HepG2 (cell line): Measurements from ENCODE around the gene WDR81. TPM values are rescaled to one million over a fixed set of nuclear protein-coding genes. Genes with fewer than 3 reads are reported as not detected.

Experiments used
- CHCHD3 ChIP-seq: sonication (generic); formaldehyde crosslinking; IDR thresholded peaks from 2 replicates; pipeline ENCODE4 v1.8.0; 2022; ENCODE audit warnings: mild to moderate bottlenecking, missing genetic modification reagents, moderate library complexity
- DNMT1 ChIP-seq: sonication (generic); formaldehyde crosslinking; IDR thresholded peaks from 2 replicates; pipeline ENCODE4 v1.5.1; 2020; ENCODE audit warnings: mild to moderate bottlenecking, missing genetic modification reagents
- FOXP1 ChIP-seq, 2 experiments: fragments of 450-650 bp in 1 of 2; IDR thresholded peaks; 2 replicates each; pipeline ENCODE4 v1.6.1; 2017 to 2018; ENCODE audit warnings: antibody characterized with exemption in 1 of 2
- HDAC2 ChIP-seq: sonication (generic); formaldehyde crosslinking; IDR thresholded peaks from 2 replicates; pipeline ENCODE4 v1.4.0; 2020; ENCODE audit warnings: missing genetic modification reagents
- KDM5B ChIP-seq: sonication (generic); formaldehyde crosslinking; IDR thresholded peaks from 2 replicates; pipeline ENCODE4 v1.4.0; 2020; ENCODE audit warnings: missing genetic modification reagents, mild to moderate bottlenecking, borderline replicate concordance
- KDM6A ChIP-seq: IDR thresholded peaks from 2 replicates; pipeline ENCODE4 v1.6.1; 2016; ENCODE audit warnings: low read depth
- MBD4 ChIP-seq: IDR thresholded peaks from 2 replicates; pipeline ENCODE4 v1.6.1; 2012; ENCODE audit warnings: low read length, inconsistent platforms, borderline replicate concordance
- NR2F1 ChIP-seq, 2 experiments: fragments of 450-650 bp in 1 of 2; formaldehyde crosslinking in 1 of 2; IDR thresholded peaks; 2 replicates each; pipeline versions ENCODE4 v1.5.0 to v1.6.1; 2016 to 2020; ENCODE audit warnings: mild to moderate bottlenecking in 1 of 2, missing compliant biosample characterization in 1 of 2, missing genetic modification reagents in 1 of 2, moderate library complexity in 1 of 2
- POLR2A ChIP-seq, 2 experiments: IDR thresholded peaks; 2 replicates each; pipeline ENCODE4 v1.6.1; 2011; ENCODE audit warnings: low read depth in 2 of 2, low read length in 2 of 2, mild to moderate bottlenecking in 1 of 2, moderate library complexity in 1 of 2; ENCODE audit not compliant: insufficient read depth in 1 of 2
- PPARG ChIP-seq: conservative IDR thresholded peaks from 2 replicates; pipeline ENCODE4 v1.6.1; 2016; ENCODE audit warnings: missing biosample characterization, missing genetic modification reagents
- SMYD3 ChIP-seq: sonication (generic); formaldehyde crosslinking; IDR thresholded peaks from 2 replicates; pipeline ENCODE4 v1.8.1; 2023; ENCODE audit warnings: mild to moderate bottlenecking, missing genetic modification reagents
- TRIM24 ChIP-seq: sonication (generic); formaldehyde crosslinking; IDR thresholded peaks from 2 replicates; pipeline ENCODE4 v1.8.0; 2022; ENCODE audit warnings: mild to moderate bottlenecking, missing genetic modification reagents
- ZFP41 ChIP-seq: sonication (generic); formaldehyde crosslinking; IDR thresholded peaks from 2 replicates; pipeline ENCODE4 v1.4.0; 2020; ENCODE audit warnings: mild to moderate bottlenecking, missing genetic modification reagents, borderline replicate concordance
- ZNF235 ChIP-seq: sonication (generic); formaldehyde crosslinking; IDR thresholded peaks from 2 replicates; pipeline ENCODE4 v1.8.1; 2023; ENCODE audit warnings: mild to moderate bottlenecking, missing genetic modification reagents, borderline replicate concordance
- ZNF326 ChIP-seq: sonication (generic); formaldehyde crosslinking; IDR thresholded peaks from 2 replicates; pipeline ENCODE4 v1.4.0; 2020; ENCODE audit warnings: missing genetic modification reagents, borderline replicate concordance
- ZNF577 ChIP-seq: sonication (generic); formaldehyde crosslinking; IDR thresholded peaks from 2 replicates; pipeline ENCODE4 v1.4.0; 2020; ENCODE audit warnings: mild to moderate bottlenecking, low read depth, missing genetic modification reagents, borderline replicate concordance
- ZNF781 ChIP-seq: sonication (generic); formaldehyde crosslinking; IDR thresholded peaks from 2 replicates; pipeline ENCODE4 v1.5.1; 2020; ENCODE audit warnings: borderline replicate concordance, mild to moderate bottlenecking, missing genetic modification reagents; ENCODE audit errors: not compliant biosample characterization
- polyA plus RNA-seq, 8 experiments: library from polyadenylated mRNA; depleted of rRNA in 3 of 8; stranded (reverse) in 7 of 8; unstranded in 1 of 8; fragments of >200 nt; fragmentation: Illumina TruSeq in 4 of 8; extraction: Trizol in 4 of 8; gene quantifications; 2 replicates each; pipeline versions ENCODE4 v1.2.1 to v1.2.3, GENCODE V29; 2011 to 2016; ENCODE audit warnings: low read depth in 4 of 8, missing spikeins in 1 of 8, mixed read lengths in 1 of 8; ENCODE audit not compliant: insufficient read depth in 1 of 8
- total RNA-seq, 5 experiments: library from RNA; depleted of rRNA; stranded (reverse); fragments of >200 nt; fragmentation: Illumina TruSeq; extraction: Trizol; gene quantifications; 2 replicates each; pipeline ENCODE4 v1.2.3, GENCODE V29; 2016; ENCODE audit warnings: low read depth in 1 of 5
- TF ChIP-seq, protein P1 (sequence below): sonication (generic); formaldehyde crosslinking; IDR thresholded peaks from 2 replicates; pipeline ENCODE4 v1.8.1; 2022; ENCODE audit warnings: mild to moderate bottlenecking, missing genetic modification reagents
- TF ChIP-seq, protein P2 (sequence below): sonication (generic); formaldehyde crosslinking; IDR thresholded peaks from 2 replicates; pipeline ENCODE4 v1.5.1; 2020; ENCODE audit warnings: missing genetic modification reagents, mild to moderate bottlenecking, borderline replicate concordance
- TF ChIP-seq, protein P3 (sequence below): sonication (generic); formaldehyde crosslinking; IDR thresholded peaks from 2 replicates; pipeline ENCODE4 v1.8.0; 2022; ENCODE audit warnings: missing genetic modification reagents, mild to moderate bottlenecking, inconsistent platforms, borderline replicate concordance
- TF ChIP-seq, protein P4 (sequence below): sonication (generic); formaldehyde crosslinking; IDR thresholded peaks from 2 replicates; pipeline ENCODE4 v1.4.0; 2020; ENCODE audit warnings: mild to moderate bottlenecking, missing genetic modification reagents
- TF ChIP-seq, protein P5 (sequence below): sonication (generic); formaldehyde crosslinking; IDR thresholded peaks from 2 replicates; pipeline ENCODE4 v1.4.0; 2020; ENCODE audit warnings: mild to moderate bottlenecking, low read depth, missing genetic modification reagents
- TF ChIP-seq, protein P6 (sequence below): sonication (generic); formaldehyde crosslinking; IDR thresholded peaks from 2 replicates; pipeline ENCODE4 v1.5.1; 2020; ENCODE audit warnings: mild to moderate bottlenecking, missing genetic modification reagents, moderate library complexity

WDR81 gene
- total and polyA plus RNA-seq, 2 of the 13 experiments (the other 11 are each of a cell fraction or from before 2014, with no cell fraction given): 9.1 to 16.7 TPM

DNA sequence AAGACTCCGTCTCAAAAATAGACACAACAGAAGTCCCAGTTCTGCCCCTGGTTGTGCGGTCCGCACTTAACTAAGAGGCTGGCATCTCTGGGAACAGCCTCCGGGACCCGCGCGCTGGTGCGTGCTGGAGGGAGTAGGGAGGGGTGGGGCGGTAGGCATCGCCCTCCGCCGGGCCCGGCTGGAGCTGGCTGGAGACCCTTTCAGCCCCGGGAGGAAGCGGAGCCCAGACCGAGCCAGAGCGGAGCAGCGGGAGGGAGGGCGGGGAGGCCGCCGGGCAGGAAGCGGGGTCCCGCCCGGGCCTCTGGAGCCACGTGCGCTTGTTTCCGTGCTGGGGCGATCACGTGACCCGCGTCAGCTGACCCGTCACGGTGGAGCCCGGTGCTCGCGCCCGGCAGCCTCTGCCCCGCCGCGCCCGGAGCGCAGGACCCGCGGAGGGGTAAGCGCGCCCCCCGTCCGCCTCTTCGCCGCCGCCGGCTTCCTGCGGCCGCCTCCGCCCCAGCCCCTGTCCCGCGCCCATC lies at the start of gene WDR81 (continued):
- TF ChIP-seq POLR2A (IDR thresholded peaks at IDR 0.05; ENCODE audit: insufficient read depth in 1 of 2, low read depth in 2 of 2, low read length in 2 of 2): peak in 1 of 2 experiments; percentile 46; a peak in 1 of 4 replicates
- no peak for TF ChIP-seq ZNF235 (CRISPR knock-in tag)
- no peak for TF ChIP-seq MBD4
- TF ChIP-seq, protein P1, sequence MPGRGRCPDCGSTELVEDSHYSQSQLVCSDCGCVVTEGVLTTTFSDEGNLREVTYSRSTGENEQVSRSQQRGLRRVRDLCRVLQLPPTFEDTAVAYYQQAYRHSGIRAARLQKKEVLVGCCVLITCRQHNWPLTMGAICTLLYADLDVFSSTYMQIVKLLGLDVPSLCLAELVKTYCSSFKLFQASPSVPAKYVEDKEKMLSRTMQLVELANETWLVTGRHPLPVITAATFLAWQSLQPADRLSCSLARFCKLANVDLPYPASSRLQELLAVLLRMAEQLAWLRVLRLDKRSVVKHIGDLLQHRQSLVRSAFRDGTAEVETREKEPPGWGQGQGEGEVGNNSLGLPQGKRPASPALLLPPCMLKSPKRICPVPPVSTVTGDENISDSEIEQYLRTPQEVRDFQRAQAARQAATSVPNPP: no peak
- TF ChIP-seq, protein P2, sequence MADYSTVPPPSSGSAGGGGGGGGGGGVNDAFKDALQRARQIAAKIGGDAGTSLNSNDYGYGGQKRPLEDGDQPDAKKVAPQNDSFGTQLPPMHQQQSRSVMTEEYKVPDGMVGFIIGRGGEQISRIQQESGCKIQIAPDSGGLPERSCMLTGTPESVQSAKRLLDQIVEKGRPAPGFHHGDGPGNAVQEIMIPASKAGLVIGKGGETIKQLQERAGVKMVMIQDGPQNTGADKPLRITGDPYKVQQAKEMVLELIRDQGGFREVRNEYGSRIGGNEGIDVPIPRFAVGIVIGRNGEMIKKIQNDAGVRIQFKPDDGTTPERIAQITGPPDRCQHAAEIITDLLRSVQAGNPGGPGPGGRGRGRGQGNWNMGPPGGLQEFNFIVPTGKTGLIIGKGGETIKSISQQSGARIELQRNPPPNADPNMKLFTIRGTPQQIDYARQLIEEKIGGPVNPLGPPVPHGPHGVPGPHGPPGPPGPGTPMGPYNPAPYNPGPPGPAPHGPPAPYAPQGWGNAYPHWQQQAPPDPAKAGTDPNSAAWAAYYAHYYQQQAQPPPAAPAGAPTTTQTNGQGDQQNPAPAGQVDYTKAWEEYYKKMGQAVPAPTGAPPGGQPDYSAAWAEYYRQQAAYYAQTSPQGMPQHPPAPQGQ (CRISPR knock-in tag): no peak
- TF ChIP-seq ZNF781: no peak
- TF ChIP-seq PPARG (CRISPR knock-in tag): no peak
- no peak for TF ChIP-seq FOXP1 (IDR thresholded peaks at IDR 0.05)
- TF ChIP-seq FOXP1 (CRISPR knock-in tag; IDR thresholded peaks at IDR 0.05): no peak
- no peak for TF ChIP-seq ZNF577 (CRISPR knock-in tag)
- TF ChIP-seq ZFP41 (CRISPR knock-in tag): no peak
- TF ChIP-seq, protein P3, sequence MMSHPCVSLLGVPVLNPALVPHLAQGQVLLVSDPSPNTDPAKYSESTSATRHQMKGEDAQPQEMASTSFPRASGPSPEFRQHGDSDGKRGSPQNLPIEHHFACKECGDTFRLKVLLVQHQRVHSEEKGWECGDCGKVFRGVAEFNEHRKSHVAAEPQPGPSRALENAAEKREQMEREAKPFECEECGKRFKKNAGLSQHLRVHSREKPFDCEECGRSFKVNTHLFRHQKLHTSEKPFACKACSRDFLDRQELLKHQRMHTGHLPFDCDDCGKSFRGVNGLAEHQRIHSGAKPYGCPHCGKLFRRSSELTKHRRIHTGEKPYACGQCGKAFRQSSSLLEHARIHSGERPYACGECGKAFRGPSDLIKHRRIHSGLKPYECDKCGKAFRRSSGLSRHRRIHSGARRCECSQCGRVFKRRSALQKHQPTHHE: no peak
- peak; percentile 53 for TF ChIP-seq HDAC2 (CRISPR knock-in tag)
- TF ChIP-seq CHCHD3: no peak
- no peak for TF ChIP-seq TRIM24 (CRISPR knock-in tag)
- no peak for TF ChIP-seq DNMT1 (CRISPR knock-in tag)
- no peak for TF ChIP-seq NR2F1 (CRISPR knock-in tag; IDR thresholded peaks at IDR 0.05)
- TF ChIP-seq, protein P4, sequence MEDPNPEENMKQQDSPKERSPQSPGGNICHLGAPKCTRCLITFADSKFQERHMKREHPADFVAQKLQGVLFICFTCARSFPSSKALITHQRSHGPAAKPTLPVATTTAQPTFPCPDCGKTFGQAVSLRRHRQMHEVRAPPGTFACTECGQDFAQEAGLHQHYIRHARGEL (CRISPR knock-in tag): no peak
- no peak for TF ChIP-seq SMYD3 (CRISPR knock-in tag)
- TF ChIP-seq, protein P5, sequence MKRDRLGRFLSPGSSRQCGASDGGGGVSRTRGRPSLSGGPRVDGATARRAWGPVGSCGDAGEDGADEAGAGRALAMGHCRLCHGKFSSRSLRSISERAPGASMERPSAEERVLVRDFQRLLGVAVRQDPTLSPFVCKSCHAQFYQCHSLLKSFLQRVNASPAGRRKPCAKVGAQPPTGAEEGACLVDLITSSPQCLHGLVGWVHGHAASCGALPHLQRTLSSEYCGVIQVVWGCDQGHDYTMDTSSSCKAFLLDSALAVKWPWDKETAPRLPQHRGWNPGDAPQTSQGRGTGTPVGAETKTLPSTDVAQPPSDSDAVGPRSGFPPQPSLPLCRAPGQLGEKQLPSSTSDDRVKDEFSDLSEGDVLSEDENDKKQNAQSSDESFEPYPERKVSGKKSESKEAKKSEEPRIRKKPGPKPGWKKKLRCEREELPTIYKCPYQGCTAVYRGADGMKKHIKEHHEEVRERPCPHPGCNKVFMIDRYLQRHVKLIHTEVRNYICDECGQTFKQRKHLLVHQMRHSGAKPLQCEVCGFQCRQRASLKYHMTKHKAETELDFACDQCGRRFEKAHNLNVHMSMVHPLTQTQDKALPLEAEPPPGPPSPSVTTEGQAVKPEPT: no peak
- no peak; the same call in 1 of the 2 replicates for TF ChIP-seq KDM5B
- TF ChIP-seq, protein P6, sequence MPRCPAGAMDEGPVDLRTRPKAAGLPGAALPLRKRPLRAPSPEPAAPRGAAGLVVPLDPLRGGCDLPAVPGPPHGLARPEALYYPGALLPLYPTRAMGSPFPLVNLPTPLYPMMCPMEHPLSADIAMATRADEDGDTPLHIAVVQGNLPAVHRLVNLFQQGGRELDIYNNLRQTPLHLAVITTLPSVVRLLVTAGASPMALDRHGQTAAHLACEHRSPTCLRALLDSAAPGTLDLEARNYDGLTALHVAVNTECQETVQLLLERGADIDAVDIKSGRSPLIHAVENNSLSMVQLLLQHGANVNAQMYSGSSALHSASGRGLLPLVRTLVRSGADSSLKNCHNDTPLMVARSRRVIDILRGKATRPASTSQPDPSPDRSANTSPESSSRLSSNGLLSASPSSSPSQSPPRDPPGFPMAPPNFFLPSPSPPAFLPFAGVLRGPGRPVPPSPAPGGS (CRISPR knock-in tag): no peak; the same call in 1 of the 2 replicates
- no peak for TF ChIP-seq ZNF326 (CRISPR knock-in tag)
- no peak for TF ChIP-seq KDM6A
